GM12878 (cell line): ENCODE measurements around the gene VPS52. TPM values are rescaled to one million over a fixed set of nuclear protein-coding genes. Genes with fewer than 3 reads are reported as not detected.

Experiments
- EGR1 ChIP-seq, 2 experiments: IDR thresholded peaks; 1 replicate in 1 of 2; 2 replicates in 1 of 2; pipeline ENCODE4 v1.6.1; 2011 to 2012; ENCODE audit warnings: low read depth in 2 of 2, low read length in 2 of 2, borderline replicate concordance in 1 of 2, mild to moderate bottlenecking in 1 of 2, moderate library complexity in 1 of 2
- ESRRA ChIP-seq: IDR thresholded peaks from 2 replicates; pipeline ENCODE4 v1.6.1; 2012; ENCODE audit warnings: mild to moderate bottlenecking, low read length, improper control_type of control experiment
- ETV6 ChIP-seq, 2 experiments: fragments of 450-650 bp in 1 of 2; IDR thresholded peaks in 1 of 2; conservative IDR thresholded peaks in 1 of 2; 2 replicates each; pipeline ENCODE4 v1.6.1; 2014; ENCODE audit warnings: antibody characterized with exemption in 1 of 2, borderline replicate concordance in 1 of 2, low read depth in 1 of 2, mild to moderate bottlenecking in 1 of 2, moderate library complexity in 1 of 2
- FOS ChIP-seq: IDR thresholded peaks from 3 replicates; pipeline ENCODE4 v1.6.1; 2011; ENCODE audit warnings: borderline replicate concordance; ENCODE audit not compliant: insufficient read length; ENCODE audit errors: extremely low read depth
- IKZF2 ChIP-seq, 2 experiments: fragments of 450-650 bp; IDR thresholded peaks; 2 replicates each; pipeline ENCODE4 v1.6.1; 2017; ENCODE audit warnings: mild to moderate bottlenecking in 2 of 2, moderate library complexity in 2 of 2
- JUNB ChIP-seq: IDR thresholded peaks from 2 replicates; pipeline ENCODE4 v1.6.1; 2016; ENCODE audit warnings: antibody characterized with exemption, mild to moderate bottlenecking
- MEF2A ChIP-seq: IDR thresholded peaks from 2 replicates; pipeline ENCODE4 v1.6.1; 2011; ENCODE audit warnings: low read depth, mild to moderate bottlenecking, low read length, moderate library complexity; ENCODE audit not compliant: insufficient read depth
- NFIC ChIP-seq: IDR thresholded peaks from 2 replicates; pipeline ENCODE4 v1.6.1; 2012; ENCODE audit warnings: low read depth, mild to moderate bottlenecking, inconsistent platforms, low read length, moderate library complexity
- NR2F1 ChIP-seq: fragments of 450-650 bp; conservative IDR thresholded peaks from 2 replicates; pipeline ENCODE4 v1.6.1; 2017; ENCODE audit warnings: mild to moderate bottlenecking
- PML ChIP-seq: IDR thresholded peaks from 2 replicates; pipeline ENCODE4 v1.6.1; 2012; ENCODE audit warnings: low read length, inconsistent platforms
- POLR2A ChIP-seq: IDR thresholded peaks from 2 replicates; pipeline ENCODE4 v1.6.1; 2011; ENCODE audit warnings: low read depth, mild to moderate bottlenecking, low read length
- POLR2AphosphoS5 ChIP-seq: IDR thresholded peaks from 2 replicates; pipeline ENCODE4 v1.6.1; 2011; ENCODE audit warnings: mild to moderate bottlenecking, low read length, inconsistent platforms
- RAD21 ChIP-seq: IDR thresholded peaks from 2 replicates; pipeline ENCODE4 v1.6.1; 2011; ENCODE audit warnings: mild to moderate bottlenecking, low read depth, low read length, moderate library complexity; ENCODE audit not compliant: insufficient read depth
- SIN3A ChIP-seq: IDR thresholded peaks from 2 replicates; pipeline ENCODE4 v1.6.1; 2012; ENCODE audit warnings: low read depth, low read length, improper control_type of control experiment
- YY1 ChIP-seq: IDR thresholded peaks from 2 replicates; pipeline ENCODE4 v1.6.1; 2011; ENCODE audit warnings: low read depth, mild to moderate bottlenecking, low read length
- ZSCAN29 ChIP-seq: fragments of 450-650 bp; IDR thresholded peaks from 2 replicates; pipeline ENCODE4 v1.6.1; 2017; ENCODE audit warnings: mild to moderate bottlenecking, moderate library complexity
- polyA plus RNA-seq, 11 experiments: library from polyadenylated mRNA; depleted of rRNA in 4 of 11; unstranded in 6 of 11; stranded (reverse) in 5 of 11; fragments of >200 nt; fragmentation: Nextera tagmentation in 4 of 11; fragmentation: Illumina TruSeq in 1 of 11; extraction: Ambion mirVana in 4 of 11; extraction: Trizol in 1 of 11; gene quantifications; 1 replicate in 1 of 11; 2 replicates in 10 of 11; pipeline versions ENCODE4 v1.2.1 to v1.2.3, GENCODE V29; 2011 to 2016; ENCODE audit warnings: inconsistent platforms in 2 of 11, missing spikeins in 2 of 11, low read depth in 1 of 11
- total RNA-seq, 4 experiments: library from RNA; depleted of rRNA in 3 of 4; stranded (reverse); fragments of >200 nt in 3 of 4; fragmentation: Illumina TruSeq in 1 of 4; extraction: Trizol in 1 of 4; gene quantifications; 2 replicates each; pipeline versions ENCODE4 v1.2.1 to v1.2.3, GENCODE V29; 2013 to 2021
- TF ChIP-seq, protein P1 (sequence below): fragments of 450-650 bp; IDR thresholded peaks from 2 replicates; pipeline ENCODE4 v1.6.1; 2017; ENCODE audit warnings: mild to moderate bottlenecking
- TF ChIP-seq, protein P2 (sequence below): fragments of 150-350 bp; IDR thresholded peaks from 2 replicates; pipeline ENCODE4 v1.6.1; 2014; ENCODE audit warnings: mild to moderate bottlenecking, low read depth, low read length
- TF ChIP-seq, protein P3 (sequence below): fragments of 450-650 bp; IDR thresholded peaks from 2 replicates; pipeline ENCODE4 v1.6.1; 2017; ENCODE audit warnings: mild to moderate bottlenecking, low read depth, inconsistent platforms; ENCODE audit not compliant: poor library complexity, severe bottlenecking
- TF ChIP-seq, protein P4 (sequence below): fragments of 450-650 bp; IDR thresholded peaks from 2 replicates; pipeline ENCODE4 v1.6.1; 2016; ENCODE audit warnings: mild to moderate bottlenecking
- TF ChIP-seq, protein P5 (sequence below): IDR thresholded peaks from 2 replicates; pipeline ENCODE4 v1.6.1; 2011; ENCODE audit warnings: borderline replicate concordance, low read depth, mild to moderate bottlenecking, moderate library complexity, low read length; ENCODE audit not compliant: insufficient read depth, poor library complexity, severe bottlenecking

The VPS52 gene
- total and polyA plus RNA-seq, 10 of the 15 experiments (the other 5 are each of a cell fraction or from before 2014, with no cell fraction given) = 11.3 to 52.7 (median 36.7) TPM

DNA sequence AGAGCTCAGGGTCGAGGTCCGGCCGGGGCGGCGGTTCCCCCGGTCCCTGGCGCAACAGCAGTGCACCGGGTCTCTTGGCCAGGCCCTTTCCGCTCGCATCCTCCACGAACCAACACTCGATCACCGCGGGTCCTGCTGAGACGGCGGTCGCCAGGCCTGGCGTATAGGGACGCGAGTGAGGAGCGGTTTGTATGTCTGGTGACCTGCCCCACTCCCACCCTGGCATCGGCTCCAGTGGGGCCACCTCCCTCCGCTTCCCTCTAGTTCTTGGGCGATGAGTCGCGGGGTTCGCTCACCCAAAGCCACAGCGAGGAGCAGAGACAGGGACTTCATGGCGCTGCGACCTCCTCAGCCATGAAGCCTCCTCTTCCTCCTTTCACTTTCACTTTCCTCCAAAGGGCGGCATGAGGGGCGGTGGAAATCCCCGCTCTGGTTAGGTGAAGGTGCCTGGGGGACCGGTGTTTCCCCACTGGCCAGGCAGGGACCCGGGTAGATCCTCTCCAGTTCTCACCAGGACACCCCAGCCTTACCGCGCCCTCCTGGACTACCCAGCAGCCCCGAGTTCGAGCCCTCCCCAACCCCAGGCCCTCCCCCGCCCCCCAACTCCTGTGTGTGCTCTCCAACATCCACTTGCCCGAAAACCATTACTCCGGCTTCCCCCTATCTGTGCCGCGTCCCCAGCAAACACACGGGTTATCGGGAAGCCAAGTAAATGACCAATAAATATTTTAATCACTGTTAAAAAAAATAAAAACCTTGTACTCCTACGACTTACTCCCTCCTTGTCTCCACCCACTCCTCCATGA, 42.2 kb upstream of the VPS52 start, which contains the start of gene TAPBP (continued):
- TF ChIP-seq, protein P1, sequence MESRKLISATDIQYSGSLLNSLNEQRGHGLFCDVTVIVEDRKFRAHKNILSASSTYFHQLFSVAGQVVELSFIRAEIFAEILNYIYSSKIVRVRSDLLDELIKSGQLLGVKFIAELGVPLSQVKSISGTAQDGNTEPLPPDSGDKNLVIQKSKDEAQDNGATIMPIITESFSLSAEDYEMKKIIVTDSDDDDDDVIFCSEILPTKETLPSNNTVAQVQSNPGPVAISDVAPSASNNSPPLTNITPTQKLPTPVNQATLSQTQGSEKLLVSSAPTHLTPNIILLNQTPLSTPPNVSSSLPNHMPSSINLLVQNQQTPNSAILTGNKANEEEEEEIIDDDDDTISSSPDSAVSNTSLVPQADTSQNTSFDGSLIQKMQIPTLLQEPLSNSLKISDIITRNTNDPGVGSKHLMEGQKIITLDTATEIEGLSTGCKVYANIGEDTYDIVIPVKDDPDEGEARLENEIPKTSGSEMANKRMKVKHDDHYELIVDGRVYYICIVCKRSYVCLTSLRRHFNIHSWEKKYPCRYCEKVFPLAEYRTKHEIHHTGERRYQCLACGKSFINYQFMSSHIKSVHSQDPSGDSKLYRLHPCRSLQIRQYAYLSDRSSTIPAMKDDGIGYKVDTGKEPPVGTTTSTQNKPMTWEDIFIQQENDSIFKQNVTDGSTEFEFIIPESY = no peak
- no peak; a peak in 1 of 4 replicates for TF ChIP-seq IKZF2 (IDR thresholded peaks at IDR 0.05)
- TF ChIP-seq JUNB = no peak
- TF ChIP-seq RAD21 = no peak
- peak; percentile 21 for TF ChIP-seq NR2F1
- TF ChIP-seq POLR2AphosphoS5 = peak; percentile 83
- TF ChIP-seq PML = peak; percentile 82; the same call in 1 of the 2 replicates
- TF ChIP-seq, protein P2, sequence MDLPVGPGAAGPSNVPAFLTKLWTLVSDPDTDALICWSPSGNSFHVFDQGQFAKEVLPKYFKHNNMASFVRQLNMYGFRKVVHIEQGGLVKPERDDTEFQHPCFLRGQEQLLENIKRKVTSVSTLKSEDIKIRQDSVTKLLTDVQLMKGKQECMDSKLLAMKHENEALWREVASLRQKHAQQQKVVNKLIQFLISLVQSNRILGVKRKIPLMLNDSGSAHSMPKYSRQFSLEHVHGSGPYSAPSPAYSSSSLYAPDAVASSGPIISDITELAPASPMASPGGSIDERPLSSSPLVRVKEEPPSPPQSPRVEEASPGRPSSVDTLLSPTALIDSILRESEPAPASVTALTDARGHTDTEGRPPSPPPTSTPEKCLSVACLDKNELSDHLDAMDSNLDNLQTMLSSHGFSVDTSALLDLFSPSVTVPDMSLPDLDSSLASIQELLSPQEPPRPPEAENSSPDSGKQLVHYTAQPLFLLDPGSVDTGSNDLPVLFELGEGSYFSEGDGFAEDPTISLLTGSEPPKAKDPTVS = no peak
- TF ChIP-seq NFIC = no peak; the same call in 1 of the 2 replicates
- TF ChIP-seq POLR2A = peak; percentile 78
- 0 out of 2 replicates have a peak, but pooled peaks have one; percentile 31 for TF ChIP-seq MEF2A
- peak; percentile 90 for TF ChIP-seq YY1
- peak in 1 of 2 experiments; percentile 56; a peak in 1 of 4 replicates for TF ChIP-seq ETV6 (conservative IDR thresholded peaks at IDR 0.05 in 1 of 2, IDR thresholded peaks at IDR 0.05 in 1 of 2; ENCODE audit: borderline replicate concordance in 1 of 2, low read depth in 1 of 2)
- no peak for TF ChIP-seq ESRRA
- TF ChIP-seq, protein P3, sequence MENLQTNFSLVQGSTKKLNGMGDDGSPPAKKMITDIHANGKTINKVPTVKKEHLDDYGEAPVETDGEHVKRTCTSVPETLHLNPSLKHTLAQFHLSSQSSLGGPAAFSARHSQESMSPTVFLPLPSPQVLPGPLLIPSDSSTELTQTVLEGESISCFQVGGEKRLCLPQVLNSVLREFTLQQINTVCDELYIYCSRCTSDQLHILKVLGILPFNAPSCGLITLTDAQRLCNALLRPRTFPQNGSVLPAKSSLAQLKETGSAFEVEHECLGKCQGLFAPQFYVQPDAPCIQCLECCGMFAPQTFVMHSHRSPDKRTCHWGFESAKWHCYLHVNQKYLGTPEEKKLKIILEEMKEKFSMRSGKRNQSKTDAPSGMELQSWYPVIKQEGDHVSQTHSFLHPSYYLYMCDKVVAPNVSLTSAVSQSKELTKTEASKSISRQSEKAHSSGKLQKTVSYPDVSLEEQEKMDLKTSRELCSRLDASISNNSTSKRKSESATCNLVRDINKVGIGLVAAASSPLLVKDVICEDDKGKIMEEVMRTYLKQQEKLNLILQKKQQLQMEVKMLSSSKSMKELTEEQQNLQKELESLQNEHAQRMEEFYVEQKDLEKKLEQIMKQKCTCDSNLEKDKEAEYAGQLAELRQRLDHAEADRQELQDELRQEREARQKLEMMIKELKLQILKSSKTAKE = no peak
- TF ChIP-seq ZSCAN29 = no peak
- no peak for TF ChIP-seq FOS
- TF ChIP-seq, protein P4, sequence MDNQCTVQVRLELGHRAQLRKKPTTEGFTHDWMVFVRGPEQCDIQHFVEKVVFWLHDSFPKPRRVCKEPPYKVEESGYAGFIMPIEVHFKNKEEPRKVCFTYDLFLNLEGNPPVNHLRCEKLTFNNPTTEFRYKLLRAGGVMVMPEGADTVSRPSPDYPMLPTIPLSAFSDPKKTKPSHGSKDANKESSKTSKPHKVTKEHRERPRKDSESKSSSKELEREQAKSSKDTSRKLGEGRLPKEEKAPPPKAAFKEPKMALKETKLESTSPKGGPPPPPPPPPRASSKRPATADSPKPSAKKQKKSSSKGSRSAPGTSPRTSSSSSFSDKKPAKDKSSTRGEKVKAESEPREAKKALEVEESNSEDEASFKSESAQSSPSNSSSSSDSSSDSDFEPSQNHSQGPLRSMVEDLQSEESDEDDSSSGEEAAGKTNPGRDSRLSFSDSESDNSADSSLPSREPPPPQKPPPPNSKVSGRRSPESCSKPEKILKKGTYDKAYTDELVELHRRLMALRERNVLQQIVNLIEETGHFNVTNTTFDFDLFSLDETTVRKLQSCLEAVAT = peak; percentile 84
- no peak for TF ChIP-seq SIN3A
- TF ChIP-seq EGR1 (IDR thresholded peaks at IDR 0.05; ENCODE audit: borderline replicate concordance in 1 of 2, low read depth in 2 of 2, low read length in 2 of 2) = 0 out of 3 replicates have a peak, but pooled peaks of 1 of the 2 experiments have one; percentile 15
- TF ChIP-seq, protein P5, sequence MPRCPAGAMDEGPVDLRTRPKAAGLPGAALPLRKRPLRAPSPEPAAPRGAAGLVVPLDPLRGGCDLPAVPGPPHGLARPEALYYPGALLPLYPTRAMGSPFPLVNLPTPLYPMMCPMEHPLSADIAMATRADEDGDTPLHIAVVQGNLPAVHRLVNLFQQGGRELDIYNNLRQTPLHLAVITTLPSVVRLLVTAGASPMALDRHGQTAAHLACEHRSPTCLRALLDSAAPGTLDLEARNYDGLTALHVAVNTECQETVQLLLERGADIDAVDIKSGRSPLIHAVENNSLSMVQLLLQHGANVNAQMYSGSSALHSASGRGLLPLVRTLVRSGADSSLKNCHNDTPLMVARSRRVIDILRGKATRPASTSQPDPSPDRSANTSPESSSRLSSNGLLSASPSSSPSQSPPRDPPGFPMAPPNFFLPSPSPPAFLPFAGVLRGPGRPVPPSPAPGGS = peak; percentile 75
